ENCODE results near the gene YIF1A. TPM values are rescaled to one million over a fixed set of nuclear protein-coding genes. Genes with fewer than 3 reads are reported as not detected.

Gene YIF1A
- polyA plus RNA-seq, 2 of the 4 experiments (the other 2 are of a cell fraction): 79.7 to 99.7 TPM

DNA sequence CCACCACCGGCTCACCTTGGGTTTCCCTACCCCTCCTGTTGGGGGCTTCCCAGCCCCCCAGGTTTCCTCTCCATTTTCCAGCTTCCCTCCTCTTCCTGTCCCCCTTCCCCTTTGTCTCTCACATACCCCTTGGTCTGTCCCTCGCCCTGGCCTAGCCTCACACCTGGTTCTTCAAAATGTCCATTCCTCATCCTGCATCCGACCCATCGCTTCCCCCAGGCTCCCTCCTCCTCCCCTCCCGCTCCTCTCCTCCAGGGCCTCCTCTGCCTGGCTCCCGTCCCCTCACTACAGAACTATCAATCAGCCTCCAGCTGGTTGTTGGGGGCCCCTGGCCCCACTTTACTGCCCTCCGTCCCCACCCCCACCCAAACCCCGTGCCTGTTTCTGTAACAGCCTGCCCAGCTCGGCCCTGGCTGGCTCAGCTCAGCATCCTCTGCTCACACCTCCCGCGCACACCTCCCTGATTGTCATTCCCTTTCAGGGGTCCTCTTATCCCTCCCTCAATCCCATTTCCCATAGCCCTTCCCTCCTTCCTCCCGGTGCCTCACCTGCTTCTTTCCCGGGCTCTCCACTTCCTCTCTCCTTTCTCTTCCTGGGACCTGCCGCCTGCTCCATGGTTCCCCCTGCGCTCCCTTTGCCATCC lies 9.7 kb downstream of the YIF1A start:
- CTCF ChIA-PET: interaction anchor here (0.8 to 2.3 kb wide), 3 partner anchors 10 to 419 kb away, joined by 3 to 13 read pairs (median 4); partner anchors contain the start of genes MUS81 and YIF1A
- H3K9me3 ChIP-seq: no peaks in the 10 kb centered on the region
- POLR2A ChIA-PET: no interaction called here
- H3K4me2 ChIP-seq: 0 out of 3 replicates have a peak overlapping the region, but pooled peaks have one; percentile 99
- H3K4me1 ChIP-seq: peaks cover 30% of the 10 kb centered on the region
- FAIRE-seq: no peak
- no peak for ATAC-seq
- TF ChIP-seq JUN (IDR thresholded peaks at IDR 0.05) (no peak), HDAC2 (IDR thresholded peaks at IDR 0.05) (no peak), EP300 (IDR thresholded peaks at IDR 0.05) (no peak), SREBF2 (IDR thresholded peaks at IDR 0.05) (no peak), ZNF302 (CRISPR knock-in tag; IDR thresholded peaks at IDR 0.05) (no peak), TP53 (CRISPR knock-in tag; IDR thresholded peaks at IDR 0.05) (no peak), FOXS1 (CRISPR knock-in tag; IDR thresholded peaks at IDR 0.05) (no peak), CHD2 (IDR thresholded peaks at IDR 0.05; ENCODE audit: low read length, partially characterized antibody) (no peak), CEBPB (IDR thresholded peaks at IDR 0.05) (no peak), GATA3 (IDR thresholded peaks at IDR 0.05; ENCODE audit: borderline replicate concordance) (no peak), HMGXB4 (CRISPR knock-in tag; IDR thresholded peaks at IDR 0.05; ENCODE audit: borderline replicate concordance) (no peak), CHD4 (IDR thresholded peaks at IDR 0.05; ENCODE audit: borderline replicate concordance) (no peak), PBX3 (IDR thresholded peaks at IDR 0.05) (no peak), EHF (CRISPR knock-in tag; IDR thresholded peaks at IDR 0.05) (no peak), RCOR1 (IDR thresholded peaks at IDR 0.05; ENCODE audit: low read depth, low read length) (no peak), POLR2AphosphoS2 (conservative IDR thresholded peaks at IDR 0.05; ENCODE audit: low read length) (no peak), FOSB (CRISPR knock-in tag; IDR thresholded peaks at IDR 0.05) (no peak)
- TF ChIP-seq, protein P1, sequence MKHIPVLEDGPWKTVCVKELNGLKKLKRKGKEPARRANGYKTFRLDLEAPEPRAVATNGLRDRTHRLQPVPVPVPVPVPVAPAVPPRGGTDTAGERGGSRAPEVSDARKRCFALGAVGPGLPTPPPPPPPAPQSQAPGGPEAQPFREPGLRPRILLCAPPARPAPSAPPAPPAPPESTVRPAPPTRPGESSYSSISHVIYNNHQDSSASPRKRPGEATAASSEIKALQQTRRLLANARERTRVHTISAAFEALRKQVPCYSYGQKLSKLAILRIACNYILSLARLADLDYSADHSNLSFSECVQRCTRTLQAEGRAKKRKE (CRISPR knock-in tag; IDR thresholded peaks at IDR 0.05; ENCODE audit: low read depth): no peak
- TF ChIP-seq, protein P2, sequence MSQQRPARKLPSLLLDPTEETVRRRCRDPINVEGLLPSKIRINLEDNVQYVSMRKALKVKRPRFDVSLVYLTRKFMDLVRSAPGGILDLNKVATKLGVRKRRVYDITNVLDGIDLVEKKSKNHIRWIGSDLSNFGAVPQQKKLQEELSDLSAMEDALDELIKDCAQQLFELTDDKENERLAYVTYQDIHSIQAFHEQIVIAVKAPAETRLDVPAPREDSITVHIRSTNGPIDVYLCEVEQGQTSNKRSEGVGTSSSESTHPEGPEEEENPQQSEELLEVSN (IDR thresholded peaks at IDR 0.05; ENCODE audit: borderline replicate concordance, low read depth): no peak
- WGBS (ENCODE audit: missing lambda C conversion rate): 84% methylated on average over 15 of the region's 15 CpGs
- DNase-seq (ENCODE audit: low read depth in 1 of 2, low spot score in 1 of 2): no peak
- H3K4me3 ChIP-seq: no peak overlapping the region
- H3K27ac ChIP-seq: no peak overlapping the region

DNA sequence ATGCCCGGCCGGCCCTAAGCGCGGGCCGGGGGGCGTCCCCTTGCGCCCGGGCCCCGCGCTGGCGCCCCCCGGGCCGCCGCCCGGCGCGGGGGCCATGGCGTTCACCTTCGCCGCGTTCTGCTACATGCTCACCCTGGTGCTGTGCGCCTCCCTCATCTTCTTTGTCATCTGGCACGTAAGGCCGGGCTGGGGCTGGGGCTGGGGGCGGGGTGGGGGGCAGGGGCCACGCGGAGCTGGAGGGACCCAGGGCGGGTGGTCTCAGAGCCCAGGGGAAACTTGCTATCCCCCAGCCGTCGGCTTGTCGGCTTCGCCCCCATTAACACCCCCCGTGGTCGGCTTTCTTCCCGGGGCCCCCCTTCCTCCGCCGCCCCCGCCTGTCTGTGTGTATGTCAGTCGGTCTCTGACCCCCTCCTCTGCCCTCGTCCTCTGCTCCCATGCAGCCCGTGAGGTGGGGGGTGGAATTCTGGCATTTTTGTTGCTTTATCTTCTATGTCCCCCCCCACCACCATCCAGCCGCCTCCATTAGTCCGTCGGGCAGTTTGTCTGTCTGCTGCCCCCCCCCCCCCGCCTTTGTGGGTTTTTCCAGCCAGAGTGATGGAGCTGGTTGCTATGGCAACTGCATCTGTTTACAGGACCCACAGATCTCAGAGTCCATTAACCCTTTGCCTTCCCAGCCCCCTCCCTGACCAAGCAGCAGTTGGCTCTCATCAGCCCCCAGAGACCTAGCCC lies 10.4 kb downstream of the YIF1A start:
- no peak for FAIRE-seq
- ChIA-PET CTCF (interaction anchor here (1.6 kb wide), 1 partner anchor 10 kb away, joined by 4 read pairs; the partner anchor contains the start of gene YIF1A), POLR2A (interaction anchor here (1.5 kb wide), 1 partner anchor 11 kb away, joined by 3 read pairs; no protein-coding TSS in a partner anchor)
- TF ChIP-seq ZFP36 (IDR thresholded peaks at IDR 0.05; ENCODE audit: borderline replicate concordance, partially characterized antibody) (no peak), EHMT2 (IDR thresholded peaks at IDR 0.05; ENCODE audit: low read depth) (no peak), SMC3 (IDR thresholded peaks at IDR 0.05) (no peak), KDM1A (IDR thresholded peaks at IDR 0.05; ENCODE audit: low read depth) (no peak), POLR2AphosphoS2 (conservative IDR thresholded peaks at IDR 0.05; ENCODE audit: low read length) (no peak), ZC3H11A (IDR thresholded peaks at IDR 0.05) (no peak), PBX3 (IDR thresholded peaks at IDR 0.05) (no peak), RFX5 (IDR thresholded peaks at IDR 0.05) (no peak), RAD21 (conservative IDR thresholded peaks at IDR 0.05 in 1 of 2, IDR thresholded peaks at IDR 0.05 in 1 of 2) (no peak)
- TF ChIP-seq, protein P3, sequence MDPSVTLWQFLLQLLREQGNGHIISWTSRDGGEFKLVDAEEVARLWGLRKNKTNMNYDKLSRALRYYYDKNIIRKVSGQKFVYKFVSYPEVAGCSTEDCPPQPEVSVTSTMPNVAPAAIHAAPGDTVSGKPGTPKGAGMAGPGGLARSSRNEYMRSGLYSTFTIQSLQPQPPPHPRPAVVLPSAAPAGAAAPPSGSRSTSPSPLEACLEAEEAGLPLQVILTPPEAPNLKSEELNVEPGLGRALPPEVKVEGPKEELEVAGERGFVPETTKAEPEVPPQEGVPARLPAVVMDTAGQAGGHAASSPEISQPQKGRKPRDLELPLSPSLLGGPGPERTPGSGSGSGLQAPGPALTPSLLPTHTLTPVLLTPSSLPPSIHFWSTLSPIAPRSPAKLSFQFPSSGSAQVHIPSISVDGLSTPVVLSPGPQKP (IDR thresholded peaks at IDR 0.05; ENCODE audit: low read depth, low read length): no peak
- TF ChIP-seq, protein P2 (IDR thresholded peaks at IDR 0.05; ENCODE audit: borderline replicate concordance, low read depth): no peak

More for the DNA sequence above, 10.4 kb downstream of the YIF1A start:
- H3K4me3 ChIP-seq: peak overlapping the region; percentile 42
- H3K27ac ChIP-seq: peak overlapping the region; percentile 36 to 89; a peak in 5 of 6 replicates
- ATAC-seq (no peak), DNase-seq (ENCODE audit: low read depth in 1 of 2, low spot score in 1 of 2) (peak in 1 of 2 experiments; percentile 63)
- 10% methylated on average over 4 of the region's 45 CpGs for WGBS (ENCODE audit: missing lambda C conversion rate)
- no peaks in the 10 kb centered on the region for H3K9me3 ChIP-seq
- peak overlapping the region; percentile 99 for H3K4me2 ChIP-seq
- H3K4me1 ChIP-seq: peaks cover 30% of the 10 kb centered on the region
